ENCODE results near the gene C3orf20. TPM values are rescaled to one million over a fixed set of nuclear protein-coding genes. Genes with fewer than 3 reads are reported as not detected.
A peak's percentile ranks its signal among the peaks of the same experiment; 100 is the strongest.

The C3orf20 gene
- total RNA-seq, 2 donors from 2014 or later: not detected

DNA sequence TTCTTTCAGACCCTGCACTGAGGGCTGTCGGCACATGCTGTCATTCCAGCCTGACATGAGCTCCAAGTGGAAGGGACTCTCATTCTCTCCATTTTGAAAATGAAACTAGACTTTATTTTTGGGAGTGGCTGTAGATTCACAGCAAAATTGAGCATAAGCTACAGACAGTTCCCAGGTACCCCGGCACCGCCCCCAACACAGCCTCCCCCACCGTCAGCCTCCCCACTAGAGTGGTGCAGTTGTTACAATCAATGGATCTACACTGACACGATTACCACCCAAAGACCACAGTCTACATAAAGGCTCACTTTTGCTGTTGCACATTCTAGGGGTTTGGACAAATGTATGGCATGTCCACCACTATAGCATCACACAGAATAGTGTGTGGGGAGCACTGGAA lies 114.3 kb downstream of the C3orf20 start:
- Histone ChIP-seq H3K4me3 (no peak overlapping the region), H3K4me1 (peaks cover 0 to 26% of the 10 kb centered on the region in 2 donors), H3K36me3 (no peaks in the 10 kb centered on the region), H3K27me3 (no peaks in the 10 kb centered on the region), H3K9me3 (no peaks in the 10 kb centered on the region), H3K27ac (no peak overlapping the region)
- TF ChIP-seq, protein P1, sequence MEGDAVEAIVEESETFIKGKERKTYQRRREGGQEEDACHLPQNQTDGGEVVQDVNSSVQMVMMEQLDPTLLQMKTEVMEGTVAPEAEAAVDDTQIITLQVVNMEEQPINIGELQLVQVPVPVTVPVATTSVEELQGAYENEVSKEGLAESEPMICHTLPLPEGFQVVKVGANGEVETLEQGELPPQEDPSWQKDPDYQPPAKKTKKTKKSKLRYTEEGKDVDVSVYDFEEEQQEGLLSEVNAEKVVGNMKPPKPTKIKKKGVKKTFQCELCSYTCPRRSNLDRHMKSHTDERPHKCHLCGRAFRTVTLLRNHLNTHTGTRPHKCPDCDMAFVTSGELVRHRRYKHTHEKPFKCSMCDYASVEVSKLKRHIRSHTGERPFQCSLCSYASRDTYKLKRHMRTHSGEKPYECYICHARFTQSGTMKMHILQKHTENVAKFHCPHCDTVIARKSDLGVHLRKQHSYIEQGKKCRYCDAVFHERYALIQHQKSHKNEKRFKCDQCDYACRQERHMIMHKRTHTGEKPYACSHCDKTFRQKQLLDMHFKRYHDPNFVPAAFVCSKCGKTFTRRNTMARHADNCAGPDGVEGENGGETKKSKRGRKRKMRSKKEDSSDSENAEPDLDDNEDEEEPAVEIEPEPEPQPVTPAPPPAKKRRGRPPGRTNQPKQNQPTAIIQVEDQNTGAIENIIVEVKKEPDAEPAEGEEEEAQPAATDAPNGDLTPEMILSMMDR (IDR thresholded peaks at IDR 0.05): no peak
- no peak for DNase-seq (ENCODE audit: low spot score)

DNA sequence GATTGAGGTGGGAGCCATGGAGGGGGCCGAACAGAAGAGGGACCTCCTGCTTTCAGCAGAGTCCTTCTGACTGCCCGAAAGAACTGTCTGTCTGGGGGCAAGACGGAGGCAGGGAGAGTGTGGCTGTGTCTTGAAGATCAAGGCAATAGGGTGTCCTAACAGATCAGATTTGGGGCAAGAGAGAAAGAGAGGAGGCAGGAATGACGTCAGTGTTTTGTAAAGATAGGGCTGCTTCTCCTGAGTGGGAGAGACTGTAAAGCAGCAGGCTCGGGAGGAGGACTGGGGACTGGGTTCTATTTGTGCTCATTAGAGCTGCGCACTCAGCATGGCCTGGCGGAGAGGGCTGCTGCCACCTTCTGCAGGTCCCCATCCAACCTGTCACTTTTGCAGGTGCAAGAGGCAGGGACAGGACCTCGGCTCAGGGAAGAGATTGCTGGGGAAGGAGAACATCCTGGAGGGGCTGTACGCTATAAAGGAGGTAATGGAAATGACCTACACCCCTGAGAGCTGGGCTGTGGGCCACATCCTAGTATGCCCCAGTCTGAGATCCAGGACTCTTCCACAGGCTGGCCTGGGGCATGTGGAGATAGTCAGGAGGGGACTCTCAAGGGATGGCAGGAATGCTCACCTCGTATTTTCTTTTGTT lies 114.8 kb downstream of the C3orf20 start:
- H3K4me1 ChIP-seq: peaks cover 0 to 29% of the 10 kb centered on the region in 2 donors
- H3K27ac ChIP-seq: no peak overlapping the region
- H3K27me3 ChIP-seq: no peaks in the 10 kb centered on the region
- no peaks in the 10 kb centered on the region for H3K36me3 ChIP-seq
- DNase-seq (ENCODE audit: low spot score): no peak
- TF ChIP-seq, protein P1 (IDR thresholded peaks at IDR 0.05): no peak
- H3K9me3 ChIP-seq: no peaks in the 10 kb centered on the region
- H3K4me3 ChIP-seq: no peak overlapping the region

DNA sequence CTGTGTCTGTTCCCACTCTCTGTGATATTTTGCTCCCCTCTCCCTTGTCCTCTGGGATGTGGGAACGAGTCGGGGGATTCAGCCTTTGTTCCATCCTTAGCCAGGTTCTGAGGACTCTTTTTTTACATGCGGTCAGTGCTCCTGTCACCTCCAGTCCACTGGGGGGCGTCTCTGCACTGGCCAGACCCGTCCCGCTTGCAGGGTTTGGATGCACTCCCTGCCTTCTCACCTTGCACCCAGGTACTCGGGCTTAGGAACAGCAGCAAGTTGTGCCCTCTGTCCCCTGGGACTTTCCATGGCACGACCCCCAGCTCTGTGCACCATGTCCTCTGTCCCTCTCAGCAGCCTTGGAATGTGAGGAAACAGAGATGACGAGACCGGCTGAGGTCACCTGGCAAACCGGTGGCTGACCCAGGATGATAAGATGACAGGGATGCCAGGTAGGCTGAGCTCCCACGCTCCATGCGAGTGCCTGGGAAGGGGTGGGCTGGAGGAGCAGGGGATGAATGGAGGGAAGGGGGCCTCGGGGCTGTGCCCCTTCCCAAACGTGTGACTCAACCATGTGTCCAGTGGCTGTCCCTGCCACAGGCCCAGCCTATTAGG lies 116.5 kb downstream of the C3orf20 start:
- Histone ChIP-seq H3K4me1 (peaks cover 0 to 29% of the 10 kb centered on the region in 2 donors), H3K27ac (no peak overlapping the region), H3K4me3 (no peak overlapping the region), H3K9me3 (no peaks in the 10 kb centered on the region), H3K27me3 (no peaks in the 10 kb centered on the region), H3K36me3 (no peaks in the 10 kb centered on the region)
- peak; percentile 74 for DNase-seq (ENCODE audit: low spot score)
- TF ChIP-seq, protein P1 (IDR thresholded peaks at IDR 0.05): peak; percentile 36 to 81

DNA sequence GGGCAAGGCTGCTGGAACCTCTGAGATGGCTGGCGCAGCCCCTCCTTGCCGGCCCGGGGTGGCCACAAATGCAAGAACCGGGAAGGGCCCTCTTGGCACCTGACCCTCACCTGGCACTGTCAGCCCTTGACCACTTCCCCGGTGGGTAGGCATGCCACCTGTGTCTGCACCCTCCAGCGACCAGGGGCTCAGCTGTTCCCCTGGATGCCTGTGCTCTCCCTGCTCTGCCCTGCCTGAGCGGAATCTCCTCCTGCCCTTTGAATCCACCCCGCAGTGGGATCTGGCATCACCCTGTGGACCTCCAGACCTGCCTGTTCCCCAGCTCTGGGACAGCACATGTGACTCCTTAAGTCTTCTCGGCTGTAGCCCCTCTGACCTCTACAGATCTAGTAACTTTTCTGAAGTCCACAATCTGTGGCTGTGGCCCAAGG lies 117.8 kb downstream of the C3orf20 start:
- Histone ChIP-seq H3K36me3 (no peaks in the 10 kb centered on the region), H3K9me3 (no peaks in the 10 kb centered on the region), H3K4me1 (peaks cover 0 to 29% of the 10 kb centered on the region in 2 donors), H3K4me3 (no peak overlapping the region), H3K27me3 (no peaks in the 10 kb centered on the region), H3K27ac (peak overlapping the region; percentile 45 to 66)
- DNase-seq (ENCODE audit: low spot score): no peak
- TF ChIP-seq, protein P1 (IDR thresholded peaks at IDR 0.05): no peak

DNA sequence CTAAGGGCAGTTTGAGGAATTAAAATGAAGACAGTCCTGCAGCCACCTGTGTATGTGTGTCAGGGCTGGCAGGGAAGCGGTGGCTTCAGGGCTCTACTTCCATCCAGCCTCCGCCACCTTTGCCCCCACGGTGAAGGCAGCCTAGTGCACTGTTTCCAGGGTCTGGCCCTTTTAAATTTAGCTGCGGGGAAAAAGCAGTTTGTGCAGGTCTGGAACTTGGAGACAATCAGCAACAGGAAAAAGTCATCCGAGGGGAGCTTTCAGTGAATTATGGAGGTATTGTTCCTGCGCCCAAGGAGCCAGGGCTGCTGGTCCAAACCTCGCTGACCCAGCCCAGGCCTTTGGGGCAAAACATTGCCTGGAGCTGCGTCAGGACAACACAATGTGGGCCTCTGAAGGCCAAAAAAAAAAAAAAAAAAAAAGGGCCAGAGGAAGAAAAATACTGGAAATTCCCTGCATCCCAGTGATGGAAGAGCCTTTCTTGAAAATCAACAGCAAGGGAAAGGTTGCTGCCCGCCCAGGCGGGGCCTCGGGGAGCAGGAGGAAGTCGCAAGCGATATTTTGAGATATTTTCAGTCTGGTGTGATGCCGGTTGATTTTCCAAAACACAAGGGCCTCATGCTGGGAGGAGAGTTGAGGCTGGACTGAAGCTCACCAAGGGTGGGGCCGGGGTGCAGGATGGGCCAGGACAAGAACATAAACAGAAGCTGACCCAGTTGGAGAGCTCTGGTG lies 118.4 kb downstream of the C3orf20 start:
- Histone ChIP-seq H3K27me3 (no peaks in the 10 kb centered on the region), H3K4me3 (no peak overlapping the region), H3K27ac (peak overlapping the region; percentile 58 to 66), H3K36me3 (no peaks in the 10 kb centered on the region), H3K9me3 (no peaks in the 10 kb centered on the region), H3K4me1 (peaks cover 0 to 29% of the 10 kb centered on the region in 2 donors)
- DNase-seq (ENCODE audit: low spot score): peak; percentile 72
- TF ChIP-seq, protein P1 (IDR thresholded peaks at IDR 0.05): no peak
